ENCODE data around the gene ANP32E. TPM values are rescaled to one million over a fixed set of nuclear protein-coding genes. Genes with fewer than 3 reads are reported as not detected.
"Not testable (repeated sequence)": the region's sequence is repeated elsewhere in the genome, so short reads cannot be mapped to it uniquely, and the experiment has no call there.

Gene ANP32E
- total RNA-seq, 1 donor from 2014 or later: 9.7 TPM

DNA sequence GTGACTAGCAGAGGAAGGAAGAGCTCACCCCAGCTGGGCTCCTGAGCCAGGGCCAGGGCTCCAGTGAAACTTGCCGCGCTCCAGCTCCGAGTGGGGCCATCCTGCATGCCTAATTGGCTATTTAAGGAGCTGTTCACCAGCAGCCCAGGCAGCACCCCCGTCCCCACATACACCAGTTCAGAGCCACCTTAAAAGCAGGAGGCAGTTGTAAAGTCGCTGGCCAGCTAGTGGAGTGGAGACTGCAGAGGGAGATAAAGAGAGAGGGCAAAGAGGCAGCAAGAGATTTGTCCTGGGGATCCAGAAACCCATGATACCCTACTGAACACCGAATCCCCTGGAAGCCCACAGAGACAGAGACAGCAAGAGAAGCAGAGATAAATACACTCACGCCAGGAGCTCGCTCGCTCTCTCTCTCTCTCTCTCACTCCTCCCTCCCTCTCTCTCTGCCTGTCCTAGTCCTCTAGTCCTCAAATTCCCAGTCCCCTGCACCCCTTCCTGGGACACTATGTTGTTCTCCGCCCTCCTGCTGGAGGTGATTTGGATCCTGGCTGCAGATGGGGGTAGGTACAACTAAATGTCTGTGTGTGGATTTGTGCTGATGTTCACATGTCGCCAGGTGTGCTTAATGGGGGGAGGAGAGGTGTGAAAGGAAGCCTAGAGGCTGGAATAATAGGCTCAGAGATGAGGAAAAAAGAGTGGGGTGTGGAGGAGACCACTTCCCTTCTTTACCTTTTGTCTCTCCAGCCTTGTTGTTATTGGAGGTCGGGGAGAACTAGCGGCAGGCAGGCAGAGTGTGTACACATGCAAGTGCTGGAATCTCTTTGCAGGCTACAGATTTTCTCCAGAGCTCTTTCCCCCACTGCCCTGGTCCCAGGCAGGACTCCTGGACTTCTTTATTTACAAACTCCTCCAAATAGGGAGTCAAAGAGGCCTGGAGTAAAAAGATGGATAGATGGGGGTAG is 22.0 kb upstream of the ANP32E start, which contains the start of gene CA14:
CA14 (plus strand) TSS at position 151 of the 962 bp plus-strand sequence; CDS start at position 506, 355 bp downstream.
- no peak for DNase-seq (ENCODE audit: low read depth in 2 of 2)

DNA sequence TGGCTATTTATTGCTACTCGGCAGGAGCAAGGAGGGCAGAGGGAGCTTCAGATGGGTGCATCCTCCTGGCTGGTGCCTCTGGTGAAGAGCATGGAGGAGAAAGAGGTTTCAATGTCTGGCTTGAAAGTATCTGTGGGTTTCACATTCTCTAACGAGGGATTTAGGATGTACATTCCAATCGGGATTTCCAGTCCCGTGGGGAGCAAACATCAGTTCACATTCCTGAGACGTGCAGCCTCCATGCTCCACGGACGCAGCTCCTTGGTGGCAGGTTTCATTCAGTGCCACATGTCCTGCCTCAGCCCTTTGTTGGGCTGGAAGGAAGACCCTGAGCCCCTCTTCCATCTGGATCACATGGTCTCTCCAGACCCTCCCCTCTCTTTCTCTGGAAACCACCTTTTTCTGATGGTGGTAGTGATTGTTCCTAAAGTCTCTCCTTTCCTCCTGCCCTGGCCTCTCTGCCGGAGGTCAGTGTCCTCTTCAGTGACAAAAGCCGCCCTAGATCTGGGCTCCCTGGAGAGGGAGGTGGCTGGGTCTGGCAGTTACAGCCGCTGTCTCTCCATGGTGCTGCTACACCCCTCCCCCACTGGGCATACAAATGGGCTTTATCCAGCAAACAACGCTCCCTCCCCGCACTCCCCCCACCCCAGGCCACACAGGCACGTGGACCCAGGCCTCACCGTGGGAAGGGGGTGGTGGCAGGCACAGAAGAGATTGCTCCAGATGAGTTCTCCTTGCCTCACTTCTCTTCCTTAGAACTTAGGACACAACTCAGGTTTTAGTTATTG is 20.8 kb upstream of the ANP32E start:
- DNase-seq (ENCODE audit: low read depth in 2 of 2): no peak

DNA sequence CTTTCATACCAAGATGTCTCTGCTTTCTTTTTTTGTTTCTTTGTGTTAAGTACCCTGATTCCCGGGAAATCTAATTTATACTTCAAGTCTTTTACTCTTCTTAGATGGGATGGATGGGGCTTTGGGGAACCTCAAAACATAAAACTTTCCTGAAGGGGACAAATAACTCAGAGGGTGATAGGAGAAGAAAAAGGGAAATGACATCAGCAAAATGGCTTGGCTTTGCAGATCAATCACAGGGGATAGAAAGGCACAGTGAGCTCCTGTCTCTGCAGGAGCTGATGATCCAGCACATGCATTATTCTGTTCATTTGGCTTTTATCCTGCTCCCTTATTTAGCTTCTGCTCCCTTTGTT is 20.3 kb upstream of the ANP32E start:
- DNase-seq (ENCODE audit: low read depth in 2 of 2): no peak

DNA sequence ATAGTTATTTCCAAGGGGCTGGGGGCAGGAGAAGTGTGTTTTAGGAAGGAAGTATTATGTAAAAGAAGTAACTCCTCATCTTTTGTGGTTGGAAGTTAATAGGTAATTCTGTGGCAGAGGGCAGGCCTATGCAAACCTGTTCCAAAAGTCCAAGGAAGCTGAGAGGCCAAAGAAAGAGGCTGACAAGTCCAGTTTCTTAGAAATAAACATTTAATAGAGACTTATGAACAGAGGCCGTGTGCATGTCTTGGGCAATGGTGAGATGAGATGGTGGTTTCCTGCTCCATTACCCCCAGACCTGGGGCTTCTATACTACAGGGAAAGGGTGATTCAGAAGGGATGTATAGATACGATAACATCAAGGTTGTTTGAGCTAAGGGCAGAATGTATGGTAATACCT is 14.0 kb upstream of the ANP32E start:
- no peak for DNase-seq (ENCODE audit: low read depth in 2 of 2)

DNA sequence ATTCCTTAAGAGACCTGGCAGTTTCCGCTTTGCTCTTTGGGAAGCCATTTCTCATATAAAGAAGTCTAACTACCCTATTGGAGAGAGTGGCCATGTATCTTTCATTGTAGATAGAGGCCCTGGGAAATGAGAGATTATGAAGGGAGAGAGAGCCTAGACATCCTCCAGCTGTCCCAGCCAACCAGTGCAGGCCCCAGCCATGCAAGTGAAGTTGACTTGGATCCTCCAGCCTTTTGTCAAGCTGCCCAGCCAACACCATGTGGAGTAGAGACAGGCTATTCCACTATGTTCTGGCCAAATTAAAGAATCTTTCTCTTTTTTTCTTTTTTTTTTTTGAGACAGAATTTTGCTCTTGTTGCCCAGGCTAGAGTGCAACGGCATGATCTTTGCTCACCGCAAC is 7.1 kb upstream of the ANP32E start:
- no peak for DNase-seq (ENCODE audit: low read depth in 2 of 2)

DNA sequence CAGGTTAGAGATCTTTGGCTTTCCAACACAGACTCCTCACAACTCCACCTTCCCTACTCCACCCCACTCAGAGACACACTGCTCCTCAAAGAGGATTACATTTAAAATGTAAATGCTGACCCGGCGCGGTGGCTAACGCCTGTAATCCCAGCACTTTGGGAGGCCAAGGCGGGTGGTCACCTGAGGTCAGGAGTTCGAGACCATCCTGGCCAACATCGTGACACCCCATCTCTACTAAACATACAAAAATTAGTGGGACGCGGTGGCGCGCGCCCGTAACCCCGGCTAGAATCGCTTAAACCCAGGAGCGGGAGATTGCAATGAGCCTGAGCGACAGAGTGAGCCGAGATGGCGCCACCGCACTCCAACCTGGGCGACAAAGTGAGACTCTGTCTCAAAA is 1.8 kb upstream of the ANP32E start:
- DNase-seq (ENCODE audit: low read depth in 2 of 2): no peak

DNA sequence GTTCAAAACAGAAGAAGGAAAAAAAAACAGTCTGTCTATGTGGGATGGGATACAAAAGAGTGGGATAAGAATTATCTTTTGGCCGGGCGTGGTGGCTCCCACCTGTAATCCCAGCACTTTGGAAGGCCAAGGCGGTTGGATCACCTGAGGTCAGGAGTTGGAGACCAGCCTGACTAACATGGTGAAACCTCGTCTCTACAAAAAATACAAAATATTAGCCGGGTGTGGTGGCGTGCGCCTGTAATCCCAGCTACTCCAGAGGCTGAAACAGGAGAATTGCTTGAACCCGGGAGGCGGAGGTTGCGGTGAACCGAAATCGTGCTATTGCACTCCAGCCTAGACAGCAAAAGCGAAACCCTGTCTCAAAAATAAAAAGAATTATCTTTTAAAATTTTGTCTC is 1.3 kb upstream of the ANP32E start:
- DNase-seq (ENCODE audit: low read depth in 2 of 2): not testable (repeated sequence)

DNA sequence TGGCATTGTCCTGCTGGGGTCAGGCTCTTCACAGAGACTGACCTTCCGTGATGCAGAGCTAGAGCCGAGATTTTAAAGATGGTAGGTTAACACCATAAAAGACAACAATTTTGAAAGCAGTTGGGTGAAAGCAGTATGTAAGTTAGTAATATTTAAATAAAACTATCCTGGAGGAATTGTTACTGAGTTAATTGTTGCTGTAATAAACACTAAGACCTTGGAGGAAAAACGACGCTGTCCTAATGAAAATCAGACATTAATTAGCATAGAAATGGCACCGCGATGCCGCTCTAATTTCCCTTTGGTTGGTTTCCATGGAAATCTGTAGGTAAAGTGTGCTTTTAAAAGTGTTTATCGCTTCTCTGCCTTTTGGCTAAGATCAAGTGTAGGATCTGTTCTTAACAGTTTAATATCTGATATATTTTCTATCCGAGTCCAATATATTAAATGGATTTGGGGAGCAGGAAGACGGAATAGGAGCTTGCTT is 745 bp upstream of the ANP32E start:
- DNase-seq (ENCODE audit: low read depth in 2 of 2): no peak

DNA sequence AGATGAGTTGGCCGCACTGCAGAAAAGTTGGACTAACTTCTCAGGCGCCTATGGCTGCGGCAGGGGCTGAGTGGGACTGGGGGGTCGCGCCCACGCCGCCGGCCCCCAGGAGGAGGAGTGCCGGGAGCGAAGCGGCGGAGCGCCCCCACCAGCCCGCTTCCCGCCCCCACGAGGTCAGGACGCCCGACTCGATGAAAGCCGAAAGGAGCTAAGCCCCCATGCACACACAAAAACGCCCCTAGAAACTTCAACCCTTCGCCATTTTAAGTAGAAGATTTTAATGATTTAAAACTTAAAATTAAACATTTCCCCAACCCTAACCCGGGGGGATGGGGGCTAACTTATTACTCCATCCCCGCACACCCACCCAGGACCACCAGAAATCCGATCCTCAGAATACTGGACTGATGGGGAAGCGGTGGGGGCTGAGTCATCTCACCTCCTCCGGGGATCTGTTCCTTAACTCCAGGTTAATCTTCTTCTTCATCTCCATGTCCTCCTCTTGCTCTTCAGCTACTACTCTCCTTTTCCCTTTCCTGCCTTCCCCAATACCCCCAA is 539 bp downstream of the ANP32E start:
- peak; percentile 26 to 34 for DNase-seq (ENCODE audit: low read depth in 2 of 2)

DNA sequence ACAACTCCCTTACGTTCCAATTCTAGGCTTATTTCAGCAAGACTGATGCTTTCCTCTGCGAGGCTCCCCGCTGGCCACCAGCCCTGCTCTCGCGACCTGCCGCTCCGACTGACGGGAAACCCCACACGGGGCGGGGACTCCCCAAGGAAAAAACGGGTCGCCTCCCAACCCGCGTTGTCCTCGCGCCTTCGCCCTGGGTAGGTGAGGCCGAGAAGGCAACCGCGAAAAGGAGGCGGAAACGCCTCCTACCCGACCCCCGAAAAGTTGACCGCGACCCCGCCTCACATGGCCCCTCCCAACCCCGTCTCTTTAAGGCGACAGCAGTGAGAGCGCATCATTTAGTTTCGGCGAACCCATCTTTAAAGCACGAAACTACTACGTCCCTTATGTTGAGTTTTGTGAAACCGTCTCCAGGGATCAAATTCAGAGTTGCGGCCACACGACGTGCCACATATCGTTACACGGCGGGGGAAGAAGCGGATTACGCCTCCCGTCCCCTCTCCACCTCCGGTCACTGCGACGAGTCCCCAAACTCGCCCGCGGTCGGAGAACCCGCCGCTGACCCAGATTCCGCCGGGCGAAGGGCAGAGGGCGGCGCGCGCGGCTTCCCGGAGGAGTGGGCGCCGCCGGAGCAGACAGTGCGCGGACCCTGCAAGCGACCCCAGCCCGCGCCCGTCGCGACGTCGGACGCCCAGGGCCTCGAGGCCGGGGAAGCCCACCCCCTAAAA is 1.2 kb downstream of the ANP32E start:
- peak; percentile 56 to 78 for DNase-seq (ENCODE audit: low read depth in 2 of 2)

DNA sequence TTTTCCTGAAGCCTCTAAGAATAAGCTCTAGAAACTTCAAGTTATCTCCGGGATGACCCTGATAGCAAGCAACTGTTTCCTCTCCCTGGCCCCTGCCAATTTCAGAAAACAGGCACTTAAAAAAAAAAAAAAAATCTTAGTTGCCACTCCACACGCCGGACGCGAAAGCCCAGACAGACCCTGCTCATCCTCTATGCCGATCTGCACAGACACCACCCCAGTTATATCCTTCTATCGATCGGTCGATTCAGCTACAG is 1.7 kb downstream of the ANP32E start:
- no peak for DNase-seq (ENCODE audit: low read depth in 2 of 2)

DNA sequence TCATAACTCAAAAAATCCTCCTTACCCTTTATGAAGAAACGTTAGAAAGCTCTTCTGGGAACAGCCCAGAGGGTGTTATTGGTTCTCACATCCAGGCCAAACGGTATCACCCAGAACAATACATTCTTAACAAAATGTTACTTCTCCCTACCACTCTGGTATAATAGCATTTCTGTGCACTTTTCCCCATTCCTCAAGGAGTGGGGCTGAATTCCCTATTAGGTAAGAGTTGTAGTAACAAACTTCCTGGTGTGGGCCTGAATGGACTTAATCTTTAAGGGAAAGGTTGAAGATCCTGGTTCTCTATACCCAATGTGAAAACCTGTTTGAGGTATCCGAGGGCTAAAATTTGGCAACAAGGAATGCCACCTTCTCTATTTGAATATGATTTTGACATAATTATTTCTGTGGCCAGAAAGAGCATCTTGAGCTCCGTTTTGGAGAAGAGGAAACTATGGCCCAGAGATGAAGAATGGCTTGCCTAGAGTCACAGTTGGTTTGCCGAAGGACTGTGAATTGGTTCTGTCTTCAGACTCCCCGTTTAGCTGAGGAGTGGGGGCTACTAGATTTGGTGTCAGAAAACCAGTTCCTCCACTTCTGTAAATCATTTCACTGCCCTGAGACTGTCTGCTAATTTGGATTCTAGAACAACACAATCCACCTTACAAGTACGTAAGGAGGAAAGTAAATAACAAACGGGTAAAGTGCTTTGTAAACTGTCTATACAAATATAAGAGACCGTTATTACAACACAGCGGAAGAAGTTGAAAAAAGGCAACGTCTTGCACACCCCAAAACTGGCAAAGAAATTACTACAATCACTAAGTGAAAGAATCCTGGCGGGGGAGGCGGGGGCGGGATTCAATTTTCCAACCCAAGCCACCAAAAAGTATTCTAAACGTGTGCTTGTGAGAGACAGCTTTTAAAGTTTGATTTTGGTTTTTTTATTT is 2.3 kb downstream of the ANP32E start:
- peak in 1 of 2 donors; percentile 7 for DNase-seq (ENCODE audit: low read depth in 2 of 2)

DNA sequence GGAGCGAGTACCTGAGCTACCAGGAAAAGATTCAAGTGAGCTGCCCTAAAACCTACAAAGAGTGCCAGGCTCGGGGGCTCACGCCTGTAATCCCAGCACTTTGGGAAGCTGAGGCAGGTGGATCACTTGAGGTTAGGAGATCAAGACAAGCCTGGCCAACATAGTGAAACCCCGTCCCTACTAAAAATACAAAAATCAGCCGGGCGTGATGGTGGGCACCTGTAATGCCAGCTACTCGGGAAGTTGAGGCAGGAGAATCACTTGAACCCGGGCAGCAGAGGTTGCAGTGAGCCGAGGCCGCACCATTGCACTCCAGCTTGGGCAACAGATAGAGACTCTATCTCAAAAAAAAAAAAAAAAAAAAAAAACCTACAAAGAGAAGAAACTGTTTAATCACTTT is 3.0 kb downstream of the ANP32E start:
- DNase-seq (ENCODE audit: low read depth in 2 of 2): not testable (repeated sequence)

DNA sequence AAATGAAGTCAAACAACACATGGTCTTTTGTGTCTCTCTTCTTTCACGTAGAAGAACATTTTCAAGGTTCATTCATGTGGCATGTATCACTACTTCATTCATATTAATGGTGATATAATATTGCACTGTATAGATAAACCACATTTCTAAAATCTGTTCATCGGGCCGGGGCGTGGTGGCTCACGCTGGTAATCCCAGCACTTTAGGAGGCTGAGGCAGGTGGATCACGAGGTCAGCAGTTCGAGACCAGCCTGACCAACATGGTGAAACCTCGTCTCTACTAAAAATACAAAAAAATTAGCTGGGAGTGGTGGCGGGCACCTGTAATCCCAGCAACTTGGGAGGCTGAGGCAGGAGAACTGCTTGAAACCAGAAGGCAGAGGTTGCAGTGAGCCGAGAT is 7.7 kb downstream of the ANP32E start:
- DNase-seq (ENCODE audit: low read depth in 2 of 2): not testable (repeated sequence)

DNA sequence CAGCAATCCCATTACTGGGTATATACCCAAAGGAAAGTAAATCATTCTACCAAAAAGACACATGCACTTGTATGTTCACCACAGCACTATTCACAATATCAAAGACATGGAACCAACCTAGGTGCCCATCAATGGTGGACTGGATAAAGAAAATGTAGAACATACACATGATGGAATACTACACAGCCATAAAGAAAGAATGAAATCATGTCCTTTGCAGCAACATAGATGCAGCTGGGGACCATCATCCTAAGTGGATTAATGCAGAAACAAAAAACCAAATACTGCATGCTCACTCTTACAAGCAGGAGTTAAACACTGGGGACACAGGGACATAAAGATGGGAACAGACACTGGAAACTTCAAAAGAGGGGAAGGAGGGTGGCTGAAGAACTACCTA is 8.7 kb downstream of the ANP32E start:
- no peak for DNase-seq (ENCODE audit: low read depth in 2 of 2)

DNA sequence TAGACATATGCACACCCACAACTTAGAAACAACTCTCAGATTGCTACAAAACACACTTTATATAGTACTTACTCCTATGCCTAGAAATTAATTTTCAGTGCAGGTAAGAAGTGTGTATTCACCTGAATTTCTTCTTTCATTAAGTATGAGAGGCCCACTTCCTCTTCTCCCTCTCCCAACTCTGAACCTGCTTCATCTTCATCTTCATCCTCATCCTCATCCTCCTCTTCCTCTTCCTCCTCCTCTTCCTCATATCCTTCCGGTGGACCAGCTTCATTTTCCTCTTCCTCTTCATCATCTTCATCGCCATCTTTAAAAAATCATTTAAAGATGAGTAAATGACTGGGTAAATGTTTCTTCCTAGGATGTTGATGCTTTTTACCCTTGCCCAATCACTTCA is 9.4 kb downstream of the ANP32E start:
- no peak for DNase-seq (ENCODE audit: low read depth in 2 of 2)

DNA sequence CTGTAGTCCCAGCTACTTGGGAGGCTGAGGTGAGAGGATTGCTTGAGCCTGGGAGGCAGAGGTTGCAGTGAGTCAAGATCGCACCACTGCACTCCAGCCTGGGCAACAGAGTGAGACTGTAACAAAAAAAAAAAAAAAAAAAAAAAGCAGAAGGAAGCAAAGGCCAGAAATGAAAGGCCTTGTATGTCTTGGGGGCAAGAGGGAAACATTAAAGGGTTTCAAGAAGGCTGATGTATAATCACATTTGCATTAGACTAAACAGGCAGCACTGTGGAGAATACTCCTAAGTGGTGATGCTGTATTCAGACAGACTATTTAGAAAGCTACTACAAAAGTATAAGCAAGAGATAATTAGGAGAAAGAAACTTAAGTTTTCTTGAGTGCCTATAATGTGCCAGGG is 10.4 kb downstream of the ANP32E start:
- DNase-seq (ENCODE audit: low read depth in 2 of 2): no peak

DNA sequence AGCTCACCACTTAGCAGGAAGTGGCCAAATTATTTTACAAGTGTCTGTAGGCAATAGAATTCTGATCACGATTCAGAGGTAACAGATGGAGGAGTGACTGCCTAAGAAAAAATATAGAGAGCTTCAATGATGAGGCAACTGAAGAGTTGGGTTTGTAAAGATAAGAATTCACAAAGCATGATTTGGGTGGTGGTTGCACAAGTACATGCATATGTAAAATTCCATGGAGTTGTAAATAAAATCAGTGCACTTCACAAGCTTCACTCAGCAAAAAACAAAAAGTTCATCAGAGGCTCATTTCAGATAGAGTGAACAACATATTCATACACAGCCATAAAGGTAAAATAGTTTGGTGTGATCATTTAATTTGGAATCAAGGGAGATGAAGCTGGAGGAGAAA is 10.9 kb downstream of the ANP32E start:
- no peak for DNase-seq (ENCODE audit: low read depth in 2 of 2)

DNA sequence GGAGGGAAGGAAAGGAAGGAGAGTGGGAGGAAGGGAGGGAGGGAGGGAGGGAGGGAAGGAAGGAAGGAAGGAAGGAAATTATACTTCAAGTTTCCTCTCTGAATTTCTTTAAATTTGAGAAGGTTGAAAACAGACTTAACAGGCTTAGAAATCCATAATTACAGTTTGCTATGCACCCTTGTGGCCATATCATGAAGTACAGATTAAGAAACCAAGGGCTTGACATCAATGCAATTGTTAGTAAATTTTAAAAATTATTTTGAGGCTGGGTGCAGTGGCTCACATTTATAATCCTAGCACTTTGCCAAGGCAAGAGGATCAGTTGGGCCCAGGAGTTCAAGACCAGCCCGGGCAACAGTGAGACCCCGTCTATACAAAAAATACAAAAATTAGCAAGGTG is 14.4 kb downstream of the ANP32E start:
- DNase-seq (ENCODE audit: low read depth in 2 of 2): peak in 1 of 2 donors; percentile 22

DNA sequence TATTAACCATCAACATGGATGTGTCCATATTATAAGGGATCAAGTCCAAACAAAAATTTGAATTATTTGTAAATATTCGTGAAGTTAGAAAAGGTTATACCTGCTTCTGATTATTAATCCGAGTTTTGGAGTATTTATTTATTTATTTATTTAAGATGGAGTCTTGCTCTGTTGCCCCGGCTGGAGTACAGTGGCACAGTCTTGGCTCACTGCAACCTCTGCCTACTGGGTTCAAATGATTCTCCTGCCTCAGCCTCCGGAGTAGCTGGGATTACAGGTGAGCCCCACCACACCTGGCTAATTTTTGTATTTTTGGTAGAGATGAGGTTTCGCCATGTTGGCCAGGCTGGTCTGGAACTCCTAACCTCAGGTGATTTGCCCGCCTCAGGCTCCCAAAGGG is 20.1 kb downstream of the ANP32E start:
- DNase-seq (ENCODE audit: low read depth in 2 of 2): not testable (repeated sequence)

Measured in lung microvascular endothelial cell (primary cell).